CD4-positive, alpha-beta T cell (primary cell): ENCODE measurements around the gene AGK. TPM values are rescaled to one million over a fixed set of nuclear protein-coding genes. Genes with fewer than 3 reads are reported as not detected.

Experiments
- ATAC-seq: fragments of 200-7000 bp; cut with Tn5 transposase; one replicate; pipeline ENCODE4 v1.10.0; 2022; ENCODE audit warnings: mild to moderate bottlenecking; ENCODE audit not compliant: poor library complexity
- CTCF ChIA-PET: fragments of 350-600 bp; sonication (Branson Sonifier 250); formaldehyde crosslinking; loops from one replicate; lab custom pipeline; 2021; ENCODE audit warnings: antibody characterized with exemption, inconsistent platforms; lab: Charles Lee
- POLR2A ChIA-PET: fragments of 350-600 bp; sonication (Branson Sonifier 250); formaldehyde crosslinking; loops from one replicate; lab custom pipeline; 2021; ENCODE audit warnings: antibody characterized with exemption, inconsistent platforms; lab: Charles Lee
- DNase-seq, 14 experiments: peaks; one replicate each; pipeline ENCODE4 v3.0.0-alpha.2; 2013 to 2020; ENCODE audit warnings: mixed read lengths in 2 of 14
- H3K27ac ChIP-seq, 2 donors: one replicate each; pipeline versions ENCODE4 v1.5.1 to v1.7.0; 2013; ENCODE audit warnings: low read length in 2 of 2, low read depth in 1 of 2, mild to moderate bottlenecking in 1 of 2
- H3K27me3 ChIP-seq, 2 experiments: 1 replicate in 1 of 2; 2 replicates in 1 of 2; pipeline versions ENCODE4 v1.6.1 to v1.7.0; 2013; ENCODE audit warnings: low read length in 2 of 2, control low read depth in 1 of 2, mild to moderate bottlenecking in 1 of 2, moderate library complexity in 1 of 2; ENCODE audit not compliant: insufficient read depth in 2 of 2, control insufficient read depth in 1 of 2
- H3K36me3 ChIP-seq: one replicate; pipeline ENCODE4 v1.6.1; 2013; ENCODE audit warnings: low read length, control low read depth; ENCODE audit not compliant: insufficient read depth
- H3K4me1 ChIP-seq: one replicate; pipeline ENCODE4 v1.6.1; 2013; ENCODE audit warnings: low read length, control low read depth; ENCODE audit not compliant: insufficient read depth
- H3K4me3 ChIP-seq: one replicate; pipeline ENCODE4 v1.5.1; 2013; ENCODE audit warnings: mild to moderate bottlenecking, low read length, moderate library complexity
- H3K9me3 ChIP-seq, 2 experiments: 1 replicate in 1 of 2; 2 replicates in 1 of 2; pipeline versions ENCODE4 v1.6.1 to v1.7.0; 2013; ENCODE audit warnings: low read length in 2 of 2, mild to moderate bottlenecking in 2 of 2, control low read depth in 1 of 2, moderate library complexity in 1 of 2; ENCODE audit not compliant: control insufficient read depth in 1 of 2, insufficient read depth in 1 of 2
- H3K27ac Mint-ChIP-seq: one replicate; pipeline ENCODE4 v1.8.0; 2020; ENCODE audit warnings: mixed read lengths
- H3K27me3 Mint-ChIP-seq: one replicate; pipeline ENCODE4 v1.8.0; 2021; ENCODE audit warnings: mixed read lengths
- H3K36me3 Mint-ChIP-seq: one replicate; pipeline ENCODE4 v1.8.0; 2021; ENCODE audit warnings: low read depth, mixed read lengths
- H3K4me1 Mint-ChIP-seq: one replicate; pipeline ENCODE4 v1.8.0; 2021; ENCODE audit warnings: low read depth, mixed read lengths
- H3K4me3 Mint-ChIP-seq: one replicate; pipeline ENCODE4 v1.8.0; 2020; ENCODE audit warnings: mild to moderate bottlenecking, mixed read lengths
- H3K9me3 Mint-ChIP-seq: one replicate; pipeline ENCODE4 v1.8.0; 2020; ENCODE audit warnings: mixed read lengths
- intact Hi-C, 2 experiments: fragments of 100-400 bp; cut with DNase I in 1 of 2; cut with micrococcal nuclease in 1 of 2; formaldehyde crosslinking; loops; one replicate each; pipeline versions ENCODE4 v1.15.1 to v1.9.0; 2023 to 2025; cut with DNase I, micrococcal nuclease
- total RNA-seq, 174 experiments: library from RNA in 2 of 174; stranded (reverse) in 2 of 174; gene quantifications; one replicate each; pipeline ENCODE4 v1.2.3 and lab custom pipeline; 2021 to 2026
- TF ChIP-seq, protein P1 (sequence below): fragments of 200-600 bp; IDR thresholded peaks from one replicate; pipeline ENCODE4 v1.8.0; 2022; ENCODE audit warnings: antibody characterized with exemption, mild to moderate bottlenecking

The AGK gene
- total RNA-seq, 2 experiments from 2014 or later = 18.9 to 20.5 TPM

DNA sequence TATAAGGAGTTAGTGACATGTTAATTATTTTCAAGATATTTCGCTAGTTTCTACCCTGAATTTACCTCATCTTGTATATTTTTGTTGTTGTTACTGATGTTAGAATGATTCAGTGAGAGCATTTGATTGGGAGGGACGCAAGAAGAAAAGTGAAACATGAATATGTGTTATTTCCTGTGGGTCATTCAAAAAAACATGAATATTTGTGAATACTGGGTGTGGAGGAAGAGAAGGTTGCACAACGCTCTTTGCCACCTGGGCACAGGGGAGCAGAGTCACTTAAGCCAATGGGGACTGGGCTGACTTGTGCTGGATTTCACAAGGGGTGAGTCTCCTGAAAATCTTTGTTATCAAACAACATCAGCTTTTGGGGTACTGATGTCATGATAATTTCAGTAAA lies 39.5 kb downstream of the AGK start:
- intact Hi-C loops = no loop called here
- peaks cover 20% of the 10 kb centered on the region for H3K36me3 ChIP-seq
- no peak overlapping the region for H3K27ac ChIP-seq
- no peaks in the 10 kb centered on the region for H3K27me3 ChIP-seq
- no peak overlapping the region for H3K4me3 Mint-ChIP-seq
- ATAC-seq = no peak
- no peaks in the 10 kb centered on the region for H3K27me3 Mint-ChIP-seq
- H3K36me3 Mint-ChIP-seq = peaks cover 77% of the 10 kb centered on the region
- CTCF ChIA-PET = no interaction called here
- TF ChIP-seq, protein P1, sequence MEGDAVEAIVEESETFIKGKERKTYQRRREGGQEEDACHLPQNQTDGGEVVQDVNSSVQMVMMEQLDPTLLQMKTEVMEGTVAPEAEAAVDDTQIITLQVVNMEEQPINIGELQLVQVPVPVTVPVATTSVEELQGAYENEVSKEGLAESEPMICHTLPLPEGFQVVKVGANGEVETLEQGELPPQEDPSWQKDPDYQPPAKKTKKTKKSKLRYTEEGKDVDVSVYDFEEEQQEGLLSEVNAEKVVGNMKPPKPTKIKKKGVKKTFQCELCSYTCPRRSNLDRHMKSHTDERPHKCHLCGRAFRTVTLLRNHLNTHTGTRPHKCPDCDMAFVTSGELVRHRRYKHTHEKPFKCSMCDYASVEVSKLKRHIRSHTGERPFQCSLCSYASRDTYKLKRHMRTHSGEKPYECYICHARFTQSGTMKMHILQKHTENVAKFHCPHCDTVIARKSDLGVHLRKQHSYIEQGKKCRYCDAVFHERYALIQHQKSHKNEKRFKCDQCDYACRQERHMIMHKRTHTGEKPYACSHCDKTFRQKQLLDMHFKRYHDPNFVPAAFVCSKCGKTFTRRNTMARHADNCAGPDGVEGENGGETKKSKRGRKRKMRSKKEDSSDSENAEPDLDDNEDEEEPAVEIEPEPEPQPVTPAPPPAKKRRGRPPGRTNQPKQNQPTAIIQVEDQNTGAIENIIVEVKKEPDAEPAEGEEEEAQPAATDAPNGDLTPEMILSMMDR = no peak
- no peaks in the 10 kb centered on the region for H3K9me3 Mint-ChIP-seq
- H3K4me1 ChIP-seq = no peaks in the 10 kb centered on the region
- POLR2A ChIA-PET = no interaction called here
- no peak overlapping the region for H3K4me3 ChIP-seq
- no peak overlapping the region for H3K27ac Mint-ChIP-seq
- peak in 1 of 14 experiments; percentile 42 for DNase-seq
- no peaks in the 10 kb centered on the region for H3K4me1 Mint-ChIP-seq
- no peaks in the 10 kb centered on the region for H3K9me3 ChIP-seq

DNA sequence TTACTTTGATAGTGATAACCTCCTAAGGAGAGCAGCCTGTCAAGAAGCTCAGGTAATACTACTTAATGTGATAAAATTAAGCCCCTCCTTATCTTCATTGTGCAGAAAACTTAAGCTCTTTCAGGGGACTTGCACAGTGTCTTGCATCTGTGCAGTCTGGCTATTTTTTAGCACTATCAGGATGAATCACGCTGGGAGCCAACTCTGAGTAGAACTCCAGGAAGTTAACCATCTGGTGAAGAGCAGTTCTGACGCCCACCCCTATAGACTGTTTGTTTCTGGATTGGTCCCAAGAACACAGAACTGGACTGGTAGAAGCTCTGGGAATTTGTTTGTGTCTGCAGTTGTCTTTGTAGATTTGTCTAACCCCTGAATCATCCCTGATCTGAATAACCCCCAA lies 41.9 kb downstream of the AGK start:
- Mint-ChIP-seq H3K27me3 (no peaks in the 10 kb centered on the region), H3K9me3 (no peaks in the 10 kb centered on the region), H3K4me3 (no peak overlapping the region), H3K4me1 (no peaks in the 10 kb centered on the region), H3K36me3 (peaks cover 78% of the 10 kb centered on the region), H3K27ac (no peak overlapping the region)
- TF ChIP-seq, protein P1 = no peak
- ChIA-PET CTCF (no interaction called here), POLR2A (no interaction called here)
- H3K36me3 ChIP-seq = peaks cover 30% of the 10 kb centered on the region
- H3K4me1 ChIP-seq = no peaks in the 10 kb centered on the region
- H3K4me3 ChIP-seq = no peak overlapping the region
- DNase-seq = no peak
- intact Hi-C loops = no loop called here
- no peaks in the 10 kb centered on the region for H3K27me3 ChIP-seq
- no peak overlapping the region for H3K27ac ChIP-seq
- H3K9me3 ChIP-seq = no peaks in the 10 kb centered on the region
- no peak for ATAC-seq

DNA sequence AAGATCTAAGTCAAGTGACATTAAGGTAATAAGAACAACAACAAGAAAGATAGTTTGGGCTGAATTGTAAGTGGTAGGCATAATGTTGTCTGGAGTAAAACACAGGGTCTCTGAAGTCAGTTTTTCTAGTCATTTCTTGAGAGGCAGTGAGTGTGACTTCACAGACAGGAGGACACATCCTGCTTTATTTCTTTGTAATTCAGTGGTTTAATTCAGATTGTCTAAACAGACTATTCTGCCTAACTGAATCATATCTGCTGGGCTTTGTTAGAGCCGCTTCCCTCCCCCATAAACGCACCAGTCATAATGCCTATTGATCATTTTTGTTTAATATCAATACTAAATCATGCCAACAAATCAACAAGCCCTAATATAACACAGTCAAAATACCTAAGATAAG lies 46.8 kb downstream of the AGK start:
- Histone ChIP-seq H3K27ac (no peak overlapping the region), H3K4me1 (no peaks in the 10 kb centered on the region), H3K4me3 (no peak overlapping the region), H3K27me3 (no peaks in the 10 kb centered on the region), H3K9me3 (no peaks in the 10 kb centered on the region), H3K36me3 (peaks cover 41% of the 10 kb centered on the region)
- Mint-ChIP-seq H3K4me3 (no peak overlapping the region), H3K27me3 (no peaks in the 10 kb centered on the region), H3K27ac (no peak overlapping the region), H3K9me3 (no peaks in the 10 kb centered on the region), H3K36me3 (peaks cover 71% of the 10 kb centered on the region), H3K4me1 (no peaks in the 10 kb centered on the region)
- ChIA-PET POLR2A (no interaction called here), CTCF (no interaction called here)
- DNase-seq (no peak), ATAC-seq (no peak)
- intact Hi-C loops = no loop called here
- TF ChIP-seq, protein P1 = no peak
